Stomach (tissue), 4 donors: ENCODE measurements around the gene PTPRF.

Source experiments
- CTCF ChIP-seq, 7 experiments: fragments of 450-650 bp in 4 of 7; fragments of 200-600 bp in 3 of 7; sonication (generic) in 3 of 7; IDR thresholded peaks; one replicate each; pipeline ENCODE4 v1.5.1; 2016 to 2019; ENCODE audit warnings: antibody characterized with exemption in 7 of 7, control low read depth in 2 of 7, mild to moderate bottlenecking in 1 of 7
- EP300 ChIP-seq: sonication (generic); formaldehyde crosslinking; IDR thresholded peaks from one replicate; pipeline ENCODE4 v1.6.1; 2017; ENCODE audit warnings: antibody characterized with exemption
- POLR2A ChIP-seq, 4 donors: fragments of 450-650 bp; IDR thresholded peaks; one replicate each; pipeline ENCODE4 v1.6.1; 2016; ENCODE audit warnings: antibody characterized with exemption in 4 of 4, control low read depth in 2 of 4, mild to moderate bottlenecking in 1 of 4, moderate library complexity in 1 of 4
- POLR2AphosphoS5 ChIP-seq, 3 donors: sonication (generic); formaldehyde crosslinking; IDR thresholded peaks; one replicate each; pipeline ENCODE4 v1.6.1; 2016; ENCODE audit warnings: antibody characterized with exemption in 3 of 3

GRCh38 chr1:43491061-43491460 is 39.6 kb upstream of the PTPRF start:
- TF ChIP-seq CTCF (IDR thresholded peaks at IDR 0.05) (no peak), POLR2AphosphoS5 (IDR thresholded peaks at IDR 0.05) (no peak), POLR2A (IDR thresholded peaks at IDR 0.05) (no peak), EP300 (no peak)
